Measurements from ENCODE around the gene DRC3.
"Not testable (repeated sequence)": the region's sequence is repeated elsewhere in the genome, so short reads cannot be mapped to it uniquely, and the experiment has no call there.

Gene DRC3

DNA sequence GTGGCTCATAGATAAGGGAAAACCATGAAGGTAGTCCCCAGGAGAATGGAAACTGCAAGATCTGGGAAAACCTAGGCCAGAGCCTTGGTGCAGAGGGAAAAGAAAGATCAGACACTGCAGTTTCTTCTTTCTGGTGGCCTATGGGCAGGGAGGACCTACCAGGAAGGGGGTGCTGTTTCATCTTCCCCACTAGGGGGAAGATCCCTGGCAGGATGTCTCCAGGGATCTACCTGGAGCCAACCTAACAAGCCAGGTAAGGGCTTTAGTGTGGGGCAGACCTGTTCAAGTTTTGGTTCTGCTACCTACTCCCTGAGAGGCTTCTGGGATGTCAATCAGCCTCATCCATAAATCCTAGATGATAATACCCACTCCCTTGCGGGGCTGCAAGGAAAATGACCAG, 21.9 kb upstream of the DRC3 start:
- H3K4me1 ChIP-seq (ENCODE audit: control insufficient read depth in 1 of 2, insufficient read depth in 1 of 2, low read depth in 1 of 2, low read length in 1 of 2) = no peaks in the 10 kb centered on the region
- H3K4me3 ChIP-seq (ENCODE audit: low read depth in 1 of 2, low read length in 1 of 2) = no peak overlapping the region
- TF ChIP-seq, protein P1, sequence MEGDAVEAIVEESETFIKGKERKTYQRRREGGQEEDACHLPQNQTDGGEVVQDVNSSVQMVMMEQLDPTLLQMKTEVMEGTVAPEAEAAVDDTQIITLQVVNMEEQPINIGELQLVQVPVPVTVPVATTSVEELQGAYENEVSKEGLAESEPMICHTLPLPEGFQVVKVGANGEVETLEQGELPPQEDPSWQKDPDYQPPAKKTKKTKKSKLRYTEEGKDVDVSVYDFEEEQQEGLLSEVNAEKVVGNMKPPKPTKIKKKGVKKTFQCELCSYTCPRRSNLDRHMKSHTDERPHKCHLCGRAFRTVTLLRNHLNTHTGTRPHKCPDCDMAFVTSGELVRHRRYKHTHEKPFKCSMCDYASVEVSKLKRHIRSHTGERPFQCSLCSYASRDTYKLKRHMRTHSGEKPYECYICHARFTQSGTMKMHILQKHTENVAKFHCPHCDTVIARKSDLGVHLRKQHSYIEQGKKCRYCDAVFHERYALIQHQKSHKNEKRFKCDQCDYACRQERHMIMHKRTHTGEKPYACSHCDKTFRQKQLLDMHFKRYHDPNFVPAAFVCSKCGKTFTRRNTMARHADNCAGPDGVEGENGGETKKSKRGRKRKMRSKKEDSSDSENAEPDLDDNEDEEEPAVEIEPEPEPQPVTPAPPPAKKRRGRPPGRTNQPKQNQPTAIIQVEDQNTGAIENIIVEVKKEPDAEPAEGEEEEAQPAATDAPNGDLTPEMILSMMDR (IDR thresholded peaks at IDR 0.05) = no peak
- H3K9me3 ChIP-seq = no peaks in the 10 kb centered on the region
- no peaks in the 10 kb centered on the region for H3K27me3 ChIP-seq
- H3K36me3 ChIP-seq = no peaks in the 10 kb centered on the region
- no peak overlapping the region for H3K27ac ChIP-seq

- H3K4me1 ChIP-seq (ENCODE audit: control insufficient read depth in 1 of 2, insufficient read depth in 1 of 2, low read depth in 1 of 2, low read length in 1 of 2) = no peaks in the 10 kb centered on the region
- H3K36me3 ChIP-seq = no peaks in the 10 kb centered on the region
- no peaks in the 10 kb centered on the region for H3K9me3 ChIP-seq
- TF ChIP-seq, protein P1 (IDR thresholded peaks at IDR 0.05) = no peak
- H3K27me3 ChIP-seq = no peaks in the 10 kb centered on the region
- no peak overlapping the region for H3K4me3 ChIP-seq (ENCODE audit: low read depth in 1 of 2, low read length in 1 of 2)
- no peak overlapping the region for H3K27ac ChIP-seq
Measured at GRCh38 chr17:17951524-17951923, 21.1 kb upstream of the DRC3 start.

DNA sequence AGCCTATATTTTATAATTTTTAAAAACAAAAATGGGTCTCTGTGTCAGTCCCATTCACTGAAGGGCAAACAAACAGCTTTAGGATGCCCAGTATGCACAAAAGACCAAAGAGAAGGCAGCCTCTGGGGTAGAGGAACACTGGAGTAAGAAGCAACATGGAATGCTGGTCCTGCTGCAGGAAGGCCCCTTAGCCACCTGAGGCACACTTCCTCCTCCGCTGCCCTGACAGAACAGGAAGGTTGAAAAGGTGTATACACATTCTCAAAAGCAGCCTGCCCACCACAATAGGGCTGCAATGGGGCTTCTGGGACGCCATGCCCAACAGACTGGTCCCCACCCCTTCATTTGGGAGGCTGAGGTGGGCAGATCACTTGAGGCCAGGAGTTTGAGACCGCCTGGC, 20.0 kb upstream of the DRC3 start:
- Histone ChIP-seq H3K27me3 (no peaks in the 10 kb centered on the region), H3K9me3 (no peaks in the 10 kb centered on the region), H3K4me1 (ENCODE audit: control insufficient read depth in 1 of 2, insufficient read depth in 1 of 2, low read depth in 1 of 2, low read length in 1 of 2) (no peaks in the 10 kb centered on the region), H3K27ac (no peak overlapping the region), H3K36me3 (no peaks in the 10 kb centered on the region), H3K4me3 (ENCODE audit: low read depth in 1 of 2, low read length in 1 of 2) (no peak overlapping the region)
- TF ChIP-seq, protein P1 (IDR thresholded peaks at IDR 0.05) = no peak

GRCh38 chr17:17954079-17954478, 18.6 kb upstream of the DRC3 start:
- TF ChIP-seq, protein P1 (IDR thresholded peaks at IDR 0.05) = no peak
- H3K27ac ChIP-seq = no peak overlapping the region
- no peaks in the 10 kb centered on the region for H3K27me3 ChIP-seq
- no peaks in the 10 kb centered on the region for H3K4me1 ChIP-seq (ENCODE audit: control insufficient read depth in 1 of 2, insufficient read depth in 1 of 2, low read depth in 1 of 2, low read length in 1 of 2)
- H3K9me3 ChIP-seq = no peaks in the 10 kb centered on the region
- H3K36me3 ChIP-seq = no peaks in the 10 kb centered on the region
- no peak overlapping the region for H3K4me3 ChIP-seq (ENCODE audit: low read depth in 1 of 2, low read length in 1 of 2)

DNA sequence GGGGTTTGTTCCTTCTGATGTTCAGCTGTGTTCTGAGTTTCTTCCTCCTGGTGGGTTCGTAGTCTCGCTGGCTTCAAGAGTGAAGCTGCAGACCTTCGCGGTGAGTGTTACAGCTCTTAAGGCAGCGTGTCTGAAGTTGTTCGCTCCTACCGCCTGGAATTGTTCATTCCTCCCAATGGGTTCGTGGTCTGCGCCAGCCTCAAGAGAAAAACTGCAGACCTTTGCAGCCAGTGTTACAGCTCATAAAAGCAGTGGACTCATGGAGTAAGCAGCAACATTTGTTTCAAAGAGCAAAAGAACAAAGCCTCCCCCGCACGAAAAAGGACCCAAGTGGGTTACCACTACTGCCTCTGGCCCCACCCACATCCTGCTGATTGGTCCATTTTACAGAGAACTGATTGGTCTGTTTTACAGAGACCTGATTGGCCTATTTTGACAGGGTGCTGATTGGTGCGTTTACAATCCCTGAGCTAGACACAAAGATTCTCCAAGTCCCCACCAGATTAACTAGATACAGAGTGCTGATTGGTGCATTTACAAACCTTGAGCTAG, 16.8 kb upstream of the DRC3 start:
- H3K4me1 ChIP-seq (ENCODE audit: control insufficient read depth in 1 of 2, insufficient read depth in 1 of 2, low read depth in 1 of 2, low read length in 1 of 2); H3K9me3 ChIP-seq; H3K27me3 ChIP-seq; H3K4me3 ChIP-seq (ENCODE audit: low read depth in 1 of 2, low read length in 1 of 2); H3K27ac ChIP-seq; H3K36me3 ChIP-seq: not testable (repeated sequence)

DNA sequence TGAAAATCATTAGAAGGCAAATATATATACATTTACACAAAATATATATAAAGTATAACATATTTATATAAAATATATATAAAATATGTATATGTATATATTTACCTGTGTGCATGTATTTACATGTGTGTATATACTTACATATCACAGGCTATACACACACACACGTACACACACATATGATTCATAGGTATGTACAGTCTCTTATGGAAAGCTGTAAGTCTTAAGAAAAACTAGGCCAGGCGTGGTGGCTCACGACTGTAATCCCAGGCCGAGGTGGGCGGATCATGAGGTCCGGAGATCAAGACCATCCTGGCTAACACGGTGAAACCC, 15.1 kb upstream of the DRC3 start:
- H3K27me3 ChIP-seq = no peaks in the 10 kb centered on the region
- TF ChIP-seq, protein P1 (IDR thresholded peaks at IDR 0.05) = no peak
- no peaks in the 10 kb centered on the region for H3K4me1 ChIP-seq (ENCODE audit: control insufficient read depth in 1 of 2, insufficient read depth in 1 of 2, low read depth in 1 of 2, low read length in 1 of 2)
- H3K36me3 ChIP-seq = no peaks in the 10 kb centered on the region
- H3K9me3 ChIP-seq = no peaks in the 10 kb centered on the region
- H3K27ac ChIP-seq = no peak overlapping the region
- H3K4me3 ChIP-seq (ENCODE audit: low read depth in 1 of 2, low read length in 1 of 2) = no peak overlapping the region
